Rectal smooth muscle tissue (tissue), 1 donor: ENCODE results near the gene PMIS2.

Source experiments
- H3K27ac ChIP-seq: one replicate; pipeline ENCODE4 v1.7.0; 2013; ENCODE audit warnings: low read depth, low read length, inconsistent platforms
- H3K27me3 ChIP-seq: one replicate; pipeline ENCODE4 v1.7.0; 2013; ENCODE audit warnings: low read length; ENCODE audit not compliant: control insufficient read depth, insufficient read depth
- H3K36me3 ChIP-seq: one replicate; pipeline ENCODE4 v1.7.0; 2013; ENCODE audit warnings: low read length; ENCODE audit not compliant: control insufficient read depth, insufficient read depth
- H3K4me1 ChIP-seq: one replicate; pipeline ENCODE4 v1.7.0; 2013; ENCODE audit warnings: low read length; ENCODE audit not compliant: control insufficient read depth, insufficient read depth
- H3K4me3 ChIP-seq: one replicate; pipeline ENCODE4 v1.7.0; 2013; ENCODE audit warnings: low read length
- H3K9ac ChIP-seq: one replicate; pipeline ENCODE4 v1.7.0; 2013; ENCODE audit warnings: low read length

The PMIS2 gene

DNA sequence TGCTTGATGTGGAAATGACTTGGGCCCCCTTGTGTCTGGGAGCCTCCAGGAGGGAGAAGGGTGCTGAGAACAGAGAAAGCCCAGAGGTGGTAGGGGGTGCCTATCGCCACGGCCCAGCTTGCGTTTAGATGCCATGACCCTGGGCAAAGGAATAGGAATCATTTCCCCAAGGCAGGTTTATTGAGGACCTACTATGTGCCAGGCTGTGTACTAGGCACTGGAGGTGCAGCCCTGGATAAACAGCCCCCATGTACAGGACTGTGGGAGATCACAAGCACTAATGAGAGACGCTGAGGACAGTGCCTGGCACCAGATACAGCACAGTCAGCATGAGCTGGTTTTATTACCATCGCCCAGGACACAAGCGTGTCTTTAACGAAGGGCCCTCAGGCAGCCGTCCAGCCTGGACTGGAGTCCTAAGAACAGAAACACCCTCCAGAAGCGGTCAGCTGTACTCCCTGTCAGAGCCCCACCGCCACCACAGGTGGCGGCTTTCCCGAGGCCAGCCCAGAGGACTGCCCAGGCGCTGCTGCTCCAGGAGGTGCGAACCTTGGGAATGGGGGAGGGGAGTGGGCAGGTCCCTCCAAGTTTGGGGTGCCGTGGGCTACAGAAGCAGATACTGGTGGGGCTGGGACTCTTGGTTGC lies 36.0 kb upstream of the PMIS2 start:
- Histone ChIP-seq H3K27me3 (no peaks in the 10 kb centered on the region), H3K4me1 (peaks cover 8% of the 10 kb centered on the region), H3K4me3 (no peak overlapping the region), H3K9ac (no peak overlapping the region), H3K36me3 (peaks cover 7% of the 10 kb centered on the region), H3K27ac (no peak overlapping the region)

DNA sequence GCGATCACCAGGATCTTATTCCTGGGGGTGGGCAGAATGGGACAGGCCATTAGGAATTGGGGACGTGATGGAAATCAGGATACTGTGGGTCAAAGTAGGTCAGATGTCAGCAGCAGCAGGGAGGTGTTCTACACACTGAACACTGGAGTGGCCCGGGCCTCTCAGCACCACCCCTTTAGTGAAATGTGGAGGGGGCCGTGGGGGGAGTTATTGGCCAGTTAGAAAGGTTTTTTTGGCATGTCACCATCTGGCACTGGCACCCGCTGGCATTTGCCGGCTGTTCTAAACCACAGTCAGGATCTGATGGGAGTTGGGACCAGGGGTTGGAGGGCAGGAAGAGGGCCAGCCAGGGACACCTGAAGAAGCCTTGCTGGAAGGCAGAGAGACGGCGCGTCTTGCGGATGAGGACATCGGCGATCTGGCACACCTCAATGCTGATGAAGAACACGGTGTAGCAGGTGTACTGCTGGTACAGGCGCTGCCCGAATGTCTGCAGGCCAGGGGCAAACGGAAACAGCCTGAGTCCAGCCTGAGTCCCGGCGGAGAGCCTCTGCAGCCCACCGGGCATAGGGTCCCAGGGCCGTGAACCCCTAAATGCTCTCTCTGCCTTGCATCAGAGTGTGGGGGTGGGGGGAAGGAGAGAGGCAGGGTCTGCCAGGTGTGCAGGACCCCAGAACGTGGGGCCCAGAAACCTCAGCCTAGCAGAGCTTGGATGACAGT lies 34.7 kb upstream of the PMIS2 start:
- Histone ChIP-seq H3K27me3 (no peaks in the 10 kb centered on the region), H3K4me3 (no peak overlapping the region), H3K27ac (no peak overlapping the region), H3K4me1 (peaks cover 5% of the 10 kb centered on the region), H3K9ac (no peak overlapping the region), H3K36me3 (peaks cover 7% of the 10 kb centered on the region)

GRCh38 chr19:35552534-35553384 lies 33.2 kb upstream of the PMIS2 start:
- Histone ChIP-seq H3K36me3 (no peaks in the 10 kb centered on the region), H3K27ac (no peak overlapping the region), H3K4me1 (no peaks in the 10 kb centered on the region), H3K27me3 (no peaks in the 10 kb centered on the region), H3K9ac (no peak overlapping the region), H3K4me3 (no peak overlapping the region)

GRCh38 chr19:35553385-35554000 lies 32.5 kb upstream of the PMIS2 start:
- no peak overlapping the region for H3K4me3 ChIP-seq
- no peaks in the 10 kb centered on the region for H3K4me1 ChIP-seq
- H3K27ac ChIP-seq: no peak overlapping the region
- H3K9ac ChIP-seq: no peak overlapping the region
- H3K27me3 ChIP-seq: no peaks in the 10 kb centered on the region
- no peaks in the 10 kb centered on the region for H3K36me3 ChIP-seq

GRCh38 chr19:35554076-35554475 lies 31.9 kb upstream of the PMIS2 start:
- H3K36me3 ChIP-seq: no peaks in the 10 kb centered on the region
- H3K27ac ChIP-seq: no peak overlapping the region
- H3K4me1 ChIP-seq: no peaks in the 10 kb centered on the region
- peaks cover 5% of the 10 kb centered on the region for H3K27me3 ChIP-seq
- no peak overlapping the region for H3K9ac ChIP-seq
- no peak overlapping the region for H3K4me3 ChIP-seq

DNA sequence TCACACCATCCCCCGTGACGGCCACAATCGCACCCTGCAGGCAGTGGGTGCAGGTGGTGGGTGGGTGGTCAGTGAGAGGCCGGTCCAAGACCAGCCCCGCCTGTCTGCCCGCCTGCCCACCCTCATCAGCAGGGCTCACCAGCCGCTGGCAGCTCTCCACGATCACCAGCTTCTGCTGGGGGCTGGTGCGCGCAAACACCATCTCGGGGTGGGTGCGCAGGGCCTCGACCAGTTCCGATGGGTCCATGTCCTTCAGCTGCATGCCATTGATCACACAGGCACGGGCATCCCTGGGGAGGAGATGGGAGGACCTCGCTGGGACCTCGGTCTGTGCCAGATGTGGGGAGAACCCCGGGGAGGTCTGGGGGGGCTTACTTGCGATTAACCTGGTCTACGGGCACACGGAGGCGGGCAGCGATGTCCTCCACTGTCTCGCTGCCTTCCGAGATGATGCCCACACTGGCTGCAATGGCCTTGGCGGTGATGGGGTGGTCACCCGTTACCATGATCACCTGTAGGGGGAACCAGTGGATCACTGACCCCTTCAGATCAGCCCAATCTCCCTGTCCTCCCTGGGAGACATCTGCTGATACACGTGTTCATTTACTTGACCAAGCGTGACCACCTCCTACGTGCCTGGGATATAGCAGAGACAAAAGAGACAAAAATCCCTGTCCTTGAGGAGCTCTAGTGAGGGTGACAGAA lies 30.5 kb upstream of the PMIS2 start:
- H3K4me3 ChIP-seq: no peak overlapping the region
- H3K27me3 ChIP-seq: peaks cover 8% of the 10 kb centered on the region
- no peaks in the 10 kb centered on the region for H3K4me1 ChIP-seq
- no peak overlapping the region for H3K27ac ChIP-seq
- H3K9ac ChIP-seq: no peak overlapping the region
- no peaks in the 10 kb centered on the region for H3K36me3 ChIP-seq

DNA sequence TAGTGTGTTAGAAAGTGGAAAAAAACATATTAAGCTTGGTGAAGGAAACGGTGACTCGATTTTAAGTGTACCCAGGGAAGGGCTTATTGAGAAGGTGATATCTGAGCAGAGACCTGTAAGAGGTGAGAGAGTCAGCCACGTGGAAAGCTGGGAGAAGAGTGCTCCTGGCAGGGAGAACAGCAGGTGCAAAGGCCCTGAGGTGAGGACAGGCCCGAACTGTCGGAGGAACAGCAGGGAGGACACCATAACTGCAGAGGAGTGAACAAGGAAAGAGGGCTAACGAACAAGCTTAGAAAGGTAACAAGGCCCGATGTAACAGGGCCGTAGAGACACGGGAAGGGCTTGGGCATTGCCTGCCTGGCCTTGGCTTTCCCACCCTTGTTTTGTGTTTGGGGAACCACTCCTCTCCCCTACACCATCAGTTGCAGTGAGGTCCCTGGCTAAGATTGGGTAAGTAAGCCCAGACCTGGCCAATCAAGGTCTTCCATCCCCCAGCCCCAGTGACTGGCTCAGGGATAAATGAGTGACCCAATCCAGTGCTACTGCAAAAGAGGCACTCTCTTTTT lies 29.9 kb upstream of the PMIS2 start:
- Histone ChIP-seq H3K27ac (no peak overlapping the region), H3K36me3 (no peaks in the 10 kb centered on the region), H3K4me1 (no peaks in the 10 kb centered on the region), H3K4me3 (no peak overlapping the region), H3K9ac (no peak overlapping the region), H3K27me3 (peaks cover 11% of the 10 kb centered on the region)

GRCh38 chr19:35556846-35557538 lies 29.0 kb upstream of the PMIS2 start:
- Histone ChIP-seq H3K4me3 (no peak overlapping the region), H3K36me3 (no peaks in the 10 kb centered on the region), H3K27ac (no peak overlapping the region), H3K27me3 (peaks cover 15% of the 10 kb centered on the region), H3K9ac (no peak overlapping the region), H3K4me1 (no peaks in the 10 kb centered on the region)

GRCh38 chr19:35557539-35558399 lies 28.2 kb upstream of the PMIS2 start:
- no peak overlapping the region for H3K27ac ChIP-seq
- peaks cover 15% of the 10 kb centered on the region for H3K27me3 ChIP-seq
- H3K36me3 ChIP-seq: no peaks in the 10 kb centered on the region
- no peak overlapping the region for H3K9ac ChIP-seq
- H3K4me3 ChIP-seq: peak overlapping the region; percentile 54
- H3K4me1 ChIP-seq: no peaks in the 10 kb centered on the region

- Histone ChIP-seq H3K4me3 (peak overlapping the region; percentile 54), H3K9ac (no peak overlapping the region), H3K36me3 (no peaks in the 10 kb centered on the region), H3K27ac (no peak overlapping the region), H3K27me3 (peaks cover 15% of the 10 kb centered on the region), H3K4me1 (no peaks in the 10 kb centered on the region)
Measured at GRCh38 chr19:35558400-35559280, 27.3 kb upstream of the PMIS2 start.
